HEK293T (cell line): ENCODE measurements around the gene PDE7B.

Experiments used
- CTCF ChIA-PET: fragments of 350-600 bp; formaldehyde crosslinking; extraction: SDS; loops from one replicate; lab custom pipeline; 2021; ENCODE audit warnings: antibody characterized with exemption, inconsistent platforms; lab: Yijun Ruan, JAX
- POLR2A ChIA-PET: fragments of 350-600 bp; formaldehyde crosslinking; extraction: SDS; loops from one replicate; lab custom pipeline; 2020; ENCODE audit warnings: antibody characterized with exemption, inconsistent platforms; lab: Yijun Ruan, JAX
- DNase-seq: peaks from one replicate; pipeline ENCODE4 v3.0.0; 2012; ENCODE audit warnings: mixed read lengths; ENCODE audit errors: extremely low spot score
- ARNT ChIP-seq: fragments of 450-650 bp; IDR thresholded peaks from 2 replicates; pipeline ENCODE4 v1.6.1; 2017; ENCODE audit warnings: mild to moderate bottlenecking
- BHLHE40 ChIP-seq: fragments of 450-650 bp; IDR thresholded peaks from 2 replicates; pipeline ENCODE4 v1.6.1; 2016; ENCODE audit warnings: mild to moderate bottlenecking, moderate library complexity, borderline replicate concordance
- CTBP1 ChIP-seq: fragments of 450-650 bp; IDR thresholded peaks from 2 replicates; pipeline ENCODE4 v1.6.1; 2016; ENCODE audit warnings: borderline replicate concordance
- ELF4 ChIP-seq: fragments of 450-650 bp; IDR thresholded peaks from 2 replicates; pipeline ENCODE4 v1.6.1; 2017; ENCODE audit warnings: antibody characterized with exemption
- FOXA1 ChIP-seq: fragments of 450-650 bp; IDR thresholded peaks from 2 replicates; pipeline ENCODE4 v1.6.1; 2016; ENCODE audit warnings: mild to moderate bottlenecking
- FOXK2 ChIP-seq: fragments of 450-650 bp; IDR thresholded peaks from 2 replicates; pipeline ENCODE4 v1.6.1; 2016; ENCODE audit warnings: mild to moderate bottlenecking
- FOXM1 ChIP-seq: fragments of 450-650 bp; IDR thresholded peaks from 2 replicates; pipeline ENCODE4 v1.6.1; 2017; ENCODE audit warnings: mild to moderate bottlenecking, borderline replicate concordance
- HDGF ChIP-seq: fragments of 450-650 bp; IDR thresholded peaks from 2 replicates; pipeline ENCODE4 v1.6.1; 2017; ENCODE audit warnings: antibody characterized with exemption, borderline replicate concordance
- L3MBTL2 ChIP-seq: fragments of 450-650 bp; conservative IDR thresholded peaks from 2 replicates; pipeline ENCODE4 v1.6.1; 2016; ENCODE audit warnings: mild to moderate bottlenecking
- LEF1 ChIP-seq: fragments of 450-650 bp; IDR thresholded peaks from 2 replicates; pipeline ENCODE4 v1.6.1; 2017; ENCODE audit warnings: mild to moderate bottlenecking, borderline replicate concordance
- NFRKB ChIP-seq: fragments of 450-650 bp; IDR thresholded peaks from 2 replicates; pipeline ENCODE4 v1.6.1; 2016; ENCODE audit warnings: mild to moderate bottlenecking, moderate library complexity
- SP1 ChIP-seq: fragments of 450-650 bp; IDR thresholded peaks from 2 replicates; pipeline ENCODE4 v1.6.1; 2017
- SUZ12 ChIP-seq: fragments of 450-650 bp; IDR thresholded peaks from 2 replicates; pipeline ENCODE4 v1.6.1; 2016; ENCODE audit warnings: mild to moderate bottlenecking
- TARDBP ChIP-seq: fragments of 450-650 bp; IDR thresholded peaks from 2 replicates; pipeline ENCODE4 v1.6.1; 2016
- ZNF384 ChIP-seq: fragments of 450-650 bp; IDR thresholded peaks from 2 replicates; pipeline ENCODE4 v1.6.1; 2016
- TF ChIP-seq, protein P1 (sequence below): fragments of 450-650 bp; IDR thresholded peaks from 2 replicates; pipeline ENCODE4 v1.6.1; 2016

PDE7B gene

DNA sequence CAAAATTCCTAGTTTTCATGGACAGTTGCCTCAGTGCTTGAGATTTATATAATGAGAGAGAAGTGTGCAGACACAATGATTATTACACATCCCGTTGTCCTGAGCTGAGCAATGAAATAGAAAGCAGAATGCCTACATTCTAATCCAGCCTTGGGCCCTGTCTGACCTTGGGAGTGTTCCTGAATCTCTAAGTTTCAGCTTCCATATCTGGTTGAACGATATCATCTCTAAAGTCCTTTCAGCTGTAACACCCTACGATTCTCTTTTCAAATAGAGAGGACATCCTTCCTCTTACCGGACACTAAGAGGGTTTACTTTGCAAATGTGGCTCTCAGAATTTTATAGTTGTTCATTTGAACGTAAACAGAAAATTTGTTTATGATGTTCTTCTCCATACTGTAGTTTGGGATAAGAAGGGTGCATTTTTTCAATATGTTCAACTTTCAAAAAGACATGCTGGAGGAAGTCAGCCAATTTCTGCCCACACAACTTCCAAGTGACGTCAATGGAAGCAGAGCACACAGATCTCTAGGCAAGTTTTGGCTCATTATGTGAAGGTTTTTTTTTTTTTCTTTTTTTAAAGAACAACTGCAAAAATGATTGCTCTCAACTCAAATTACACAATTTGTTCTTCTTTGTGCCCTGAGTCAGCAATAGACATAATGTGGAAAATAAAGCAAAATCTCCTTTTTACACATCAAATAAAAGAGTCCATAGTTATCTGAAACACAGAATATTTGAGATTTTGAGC lies 50.4 kb downstream of the PDE7B start:
- no peak for DNase-seq
- TF ChIP-seq HDGF: no peak
- TF ChIP-seq LEF1: no peak
- TF ChIP-seq FOXA1: no peak
- TF ChIP-seq NFRKB: no peak
- no peak for TF ChIP-seq SUZ12
- TF ChIP-seq SP1: no peak
- no peak for TF ChIP-seq CTBP1
- no peak for TF ChIP-seq ELF4
- TF ChIP-seq ARNT: no peak
- TF ChIP-seq, protein P1, sequence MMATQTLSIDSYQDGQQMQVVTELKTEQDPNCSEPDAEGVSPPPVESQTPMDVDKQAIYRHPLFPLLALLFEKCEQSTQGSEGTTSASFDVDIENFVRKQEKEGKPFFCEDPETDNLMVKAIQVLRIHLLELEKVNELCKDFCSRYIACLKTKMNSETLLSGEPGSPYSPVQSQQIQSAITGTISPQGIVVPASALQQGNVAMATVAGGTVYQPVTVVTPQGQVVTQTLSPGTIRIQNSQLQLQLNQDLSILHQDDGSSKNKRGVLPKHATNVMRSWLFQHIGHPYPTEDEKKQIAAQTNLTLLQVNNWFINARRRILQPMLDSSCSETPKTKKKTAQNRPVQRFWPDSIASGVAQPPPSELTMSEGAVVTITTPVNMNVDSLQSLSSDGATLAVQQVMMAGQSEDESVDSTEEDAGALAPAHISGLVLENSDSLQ: no peak
- CTCF ChIA-PET: interaction anchor here (2.8 kb wide), 1 partner anchor 8 kb away, joined by 22 read pairs; no protein-coding TSS in a partner anchor
- POLR2A ChIA-PET: no interaction called here

DNA sequence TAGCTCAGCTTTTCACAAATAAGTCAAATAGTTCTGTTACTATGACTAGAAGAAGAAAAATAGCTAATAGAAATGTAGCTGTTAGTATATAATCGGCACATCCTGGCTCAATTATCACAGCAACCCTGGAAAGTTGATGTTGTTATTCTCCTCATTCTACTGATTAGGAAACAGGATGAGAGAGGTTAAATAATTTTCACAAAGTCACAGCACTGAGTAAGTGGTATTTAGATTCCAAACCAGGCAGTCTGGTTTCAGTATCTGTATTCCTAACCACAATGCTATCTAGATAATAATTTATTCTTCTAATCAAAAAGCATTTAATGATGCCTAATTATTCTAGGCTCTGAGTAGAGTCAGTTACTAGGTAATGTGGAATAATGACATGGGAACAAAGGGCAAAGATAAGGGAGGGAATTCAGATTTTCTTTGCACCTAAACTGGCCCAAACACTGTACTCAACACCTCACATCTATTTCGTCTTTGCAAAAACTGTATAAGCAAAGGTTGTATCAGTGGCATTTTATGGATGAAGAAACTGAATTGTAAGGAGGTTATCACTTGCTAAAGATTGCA lies 51.3 kb downstream of the PDE7B start:
- ChIA-PET CTCF (no interaction called here), POLR2A (no interaction called here)
- DNase-seq: no peak
- TF ChIP-seq ZNF384: no peak
- no peak for TF ChIP-seq BHLHE40
- no peak for TF ChIP-seq ELF4
- TF ChIP-seq L3MBTL2: no peak
- TF ChIP-seq LEF1: no peak
- TF ChIP-seq FOXK2: no peak
- TF ChIP-seq HDGF: no peak

DNA sequence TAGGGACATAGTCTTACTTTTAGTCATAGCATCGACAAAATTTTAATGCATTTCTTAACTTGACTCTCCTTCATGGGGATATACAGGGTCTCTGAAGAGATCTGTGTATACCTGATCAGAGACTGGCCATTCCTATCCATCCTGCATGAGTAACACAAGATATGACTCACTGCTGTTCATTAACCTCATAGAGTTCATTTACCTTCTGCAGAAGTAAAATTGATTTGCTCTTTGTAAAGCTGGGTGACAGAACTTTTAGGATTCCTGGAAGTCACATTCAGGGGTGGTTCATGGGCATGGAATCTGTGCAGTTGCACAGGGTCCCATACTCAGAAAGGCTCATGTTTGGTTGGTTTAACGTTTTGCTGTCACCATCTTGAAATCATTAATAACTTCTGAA lies 53.2 kb downstream of the PDE7B start:
- DNase-seq: no peak
- ChIA-PET POLR2A (no interaction called here), CTCF (no interaction called here)
- TF ChIP-seq TARDBP (no peak), ARNT (no peak), NFRKB (no peak), SUZ12 (no peak), ZNF384 (no peak), L3MBTL2 (no peak), FOXA1 (no peak), HDGF (no peak), ELF4 (no peak), FOXM1 (no peak), SP1 (no peak), CTBP1 (no peak)
- TF ChIP-seq, protein P1: no peak

DNA sequence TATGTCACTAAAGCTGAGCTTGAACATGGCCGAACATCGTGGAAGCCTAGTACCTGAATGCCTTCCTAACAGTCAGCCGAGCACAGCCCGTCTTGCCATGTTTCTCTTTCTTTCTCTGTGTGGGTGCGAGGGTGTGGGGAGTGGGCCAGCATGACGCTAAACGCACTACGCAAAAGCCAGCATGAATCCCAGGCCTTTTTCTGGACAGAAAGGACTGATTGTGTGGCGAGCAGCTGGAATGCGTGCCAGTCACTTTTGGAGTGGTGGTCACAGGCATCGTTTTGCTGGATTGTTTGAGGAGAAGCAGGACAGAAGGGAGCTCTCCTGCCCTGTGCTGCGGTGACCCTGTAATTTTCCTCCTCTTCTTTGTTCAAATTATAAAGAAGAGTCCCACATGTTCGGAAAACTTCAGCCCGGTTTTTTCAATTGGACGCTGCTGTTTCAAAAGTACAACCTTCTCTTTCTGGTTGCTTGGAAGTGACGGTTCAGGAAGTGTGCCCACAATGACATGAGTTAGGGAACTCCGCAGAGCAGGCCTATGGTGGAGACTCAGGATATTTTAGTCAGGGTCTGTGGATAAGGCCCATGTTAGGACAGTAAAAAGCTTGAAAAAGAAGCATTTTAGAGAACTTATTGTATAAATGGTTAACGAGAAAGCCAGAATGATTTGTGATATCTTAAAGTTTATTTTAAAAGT lies 54.3 kb downstream of the PDE7B start:
- no peak for TF ChIP-seq FOXM1
- no peak for TF ChIP-seq SUZ12
- TF ChIP-seq FOXK2: no peak
- TF ChIP-seq CTBP1: no peak
- no peak for TF ChIP-seq LEF1
- TF ChIP-seq FOXA1: no peak
- no peak for TF ChIP-seq ZNF384
- no peak for TF ChIP-seq BHLHE40
- no peak for TF ChIP-seq ARNT
- no peak for TF ChIP-seq ELF4
- TF ChIP-seq TARDBP: no peak
- no peak for TF ChIP-seq L3MBTL2
- TF ChIP-seq, protein P1: no peak
- TF ChIP-seq SP1: no peak
- no peak for DNase-seq
- ChIA-PET POLR2A (no interaction called here), CTCF (no interaction called here)

DNA sequence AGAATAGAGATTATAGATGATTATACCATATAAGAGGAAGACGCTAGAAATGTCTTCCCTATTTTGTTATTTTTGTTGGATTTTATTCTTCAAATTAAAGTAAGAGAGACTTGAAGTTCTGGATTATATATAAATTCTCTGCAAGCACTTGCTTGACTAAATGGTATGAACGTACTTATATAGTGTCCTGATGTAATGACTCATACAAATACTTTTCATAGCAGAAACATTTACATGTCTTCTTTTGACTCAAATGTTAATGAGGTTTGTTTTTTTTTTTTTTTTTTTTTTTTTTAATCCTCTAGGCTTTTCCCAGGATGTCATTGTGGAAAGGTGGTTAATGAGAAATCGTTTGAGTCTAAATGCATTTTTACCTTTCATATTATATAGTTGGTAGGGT lies 55.0 kb downstream of the PDE7B start:
- ChIA-PET POLR2A (no interaction called here), CTCF (no interaction called here)
- TF ChIP-seq FOXK2 (no peak), ELF4 (no peak), ARNT (no peak), FOXA1 (no peak), HDGF (no peak), SP1 (no peak), L3MBTL2 (no peak)
- TF ChIP-seq, protein P1: no peak
- no peak for DNase-seq
